Fibroblast of skin of right quadriceps (primary cell): ENCODE results near the gene TRPT1.

Experiments used
- DNase-seq: peaks from one replicate; pipeline ENCODE4 v3.0.0-alpha.2; 2013

TRPT1 gene

DNA sequence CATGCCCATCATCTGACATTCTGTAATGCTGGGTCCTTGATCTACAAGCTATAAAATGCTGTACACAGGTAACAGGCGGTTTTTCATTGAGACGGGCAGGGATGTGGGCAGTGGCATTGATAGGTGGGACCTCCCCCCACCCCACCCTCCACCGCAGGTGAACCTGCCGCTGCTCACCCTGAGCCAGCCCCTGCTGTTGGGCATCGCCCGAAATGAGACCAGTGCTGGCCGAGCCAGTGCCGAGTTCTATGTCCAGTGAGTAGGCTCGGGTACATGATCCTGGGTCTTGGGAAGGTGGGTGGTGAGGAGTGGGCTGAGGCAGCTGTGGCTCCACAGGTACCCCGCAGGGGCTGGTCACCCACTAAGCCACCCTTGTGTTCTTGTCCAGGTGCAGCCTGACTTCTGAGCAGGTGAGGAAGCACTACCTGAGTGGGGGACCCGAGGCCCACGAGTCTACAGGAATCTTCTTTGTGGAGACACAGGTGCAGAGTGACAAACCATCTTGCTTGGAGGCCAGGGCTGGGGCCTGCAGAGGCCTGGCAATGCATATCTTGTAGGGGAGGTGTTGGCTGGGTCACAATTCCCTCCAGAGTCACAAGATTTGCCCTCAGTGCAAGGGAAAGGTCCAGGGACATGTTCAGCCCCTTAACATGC is 3.2 kb upstream of the TRPT1 start:
- no peak for DNase-seq

GRCh38 chr11:64227405-64227956 is 1.5 kb upstream of the TRPT1 start:
- DNase-seq: no peak

DNA sequence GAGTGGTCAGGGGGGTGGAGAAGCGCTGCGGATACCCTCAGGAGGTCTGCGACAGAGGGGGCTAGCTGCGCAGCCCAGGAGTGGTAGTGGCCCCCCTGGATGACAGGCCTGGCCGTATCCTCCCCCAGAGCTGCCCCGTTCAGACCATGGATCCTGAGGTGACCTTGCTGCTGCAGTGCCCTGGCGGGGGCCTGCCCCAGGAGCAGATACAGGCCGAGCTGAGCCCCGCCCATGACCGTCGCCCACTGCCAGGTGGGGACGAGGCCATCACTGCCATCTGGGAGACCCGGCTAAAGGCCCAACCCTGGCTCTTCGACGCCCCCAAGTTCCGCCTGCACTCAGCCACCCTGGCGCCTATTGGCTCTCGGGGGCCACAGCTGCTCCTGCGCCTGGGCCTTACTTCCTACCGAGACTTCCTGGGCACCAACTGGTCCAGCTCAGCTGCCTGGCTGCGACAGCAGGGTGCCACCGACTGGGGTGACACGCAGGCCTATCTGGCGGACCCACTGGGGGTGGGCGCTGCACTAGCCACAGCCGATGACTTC is 593 bp upstream of the TRPT1 start:
- DNase-seq: no peak

- DNase-seq: no peak
Observed at GRCh38 chr11:64224891-64225607, 937 bp downstream of the TRPT1 start.

GRCh38 chr11:64224151-64224890 is 1.7 kb downstream of the TRPT1 start:
- DNase-seq: no peak

DNA sequence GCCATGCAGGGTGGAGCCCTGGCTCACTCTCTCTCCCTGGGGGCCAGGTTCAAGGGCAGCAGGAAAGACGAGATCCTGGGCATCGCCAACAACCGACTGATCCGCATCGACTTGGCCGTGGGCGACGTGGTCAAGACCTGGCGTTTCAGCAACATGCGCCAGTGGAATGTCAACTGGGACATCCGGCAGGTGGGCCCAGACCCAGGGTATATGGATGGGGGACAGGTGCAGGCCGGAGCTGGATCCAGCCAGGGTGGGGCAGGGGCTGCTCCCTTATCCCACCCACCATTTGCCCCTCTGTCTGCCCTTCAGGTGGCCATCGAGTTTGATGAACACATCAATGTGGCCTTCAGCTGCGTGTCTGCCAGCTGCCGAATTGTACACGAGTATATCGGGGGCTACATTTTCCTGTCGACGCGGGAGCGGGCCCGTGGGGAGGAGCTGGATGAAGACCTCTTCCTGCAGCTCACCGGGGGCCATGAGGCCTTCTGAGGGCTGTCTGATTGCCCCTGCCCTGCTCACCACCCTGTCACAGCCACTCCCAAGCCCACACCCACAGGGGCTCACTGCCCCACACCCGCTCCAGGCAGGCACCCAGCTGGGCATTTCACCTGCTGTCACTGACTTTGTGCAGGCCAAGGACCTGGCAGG is 2.9 kb downstream of the TRPT1 start:
- DNase-seq: no peak

GRCh38 chr11:64222651-64223000 is 3.4 kb downstream of the TRPT1 start:
- no peak for DNase-seq

GRCh38 chr11:64220798-64221197 is 5.2 kb downstream of the TRPT1 start:
- DNase-seq: no peak

DNA sequence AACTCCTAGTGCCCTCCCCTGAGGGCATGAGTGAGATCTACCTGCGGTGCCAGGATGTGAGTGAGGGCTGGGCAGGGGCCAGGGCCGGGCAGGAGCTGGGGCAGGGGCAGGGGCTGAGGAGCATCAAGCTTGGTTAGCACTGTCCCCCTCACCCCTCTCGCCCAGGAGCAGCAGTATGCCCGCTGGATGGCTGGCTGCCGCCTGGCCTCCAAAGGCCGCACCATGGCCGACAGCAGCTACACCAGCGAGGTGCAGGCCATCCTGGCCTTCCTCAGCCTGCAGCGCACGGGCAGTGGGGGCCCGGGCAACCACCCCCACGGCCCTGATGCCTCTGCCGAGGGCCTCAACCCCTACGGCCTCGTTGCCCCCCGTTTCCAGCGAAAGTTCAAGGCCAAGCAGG is 5.7 kb downstream of the TRPT1 start:
- no peak for DNase-seq

GRCh38 chr11:64219755-64220154 is 6.2 kb downstream of the TRPT1 start:
- DNase-seq: no peak

DNA sequence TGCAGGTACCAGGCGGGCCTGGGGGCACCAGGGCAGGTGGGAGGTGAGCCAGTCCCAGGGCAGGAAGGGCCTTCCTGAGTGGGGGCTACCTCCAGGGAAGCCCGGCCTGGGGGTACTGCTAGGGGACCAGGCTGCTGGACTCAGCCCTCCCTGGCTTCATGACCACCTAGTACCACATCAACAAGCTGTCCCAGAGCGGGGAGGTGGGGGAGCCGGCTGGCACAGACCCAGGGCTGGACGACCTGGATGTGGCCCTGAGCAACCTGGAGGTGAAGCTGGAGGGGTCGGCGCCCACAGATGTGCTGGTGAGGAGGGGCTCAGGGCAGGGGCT is 6.7 kb downstream of the TRPT1 start:
- DNase-seq: no peak

DNA sequence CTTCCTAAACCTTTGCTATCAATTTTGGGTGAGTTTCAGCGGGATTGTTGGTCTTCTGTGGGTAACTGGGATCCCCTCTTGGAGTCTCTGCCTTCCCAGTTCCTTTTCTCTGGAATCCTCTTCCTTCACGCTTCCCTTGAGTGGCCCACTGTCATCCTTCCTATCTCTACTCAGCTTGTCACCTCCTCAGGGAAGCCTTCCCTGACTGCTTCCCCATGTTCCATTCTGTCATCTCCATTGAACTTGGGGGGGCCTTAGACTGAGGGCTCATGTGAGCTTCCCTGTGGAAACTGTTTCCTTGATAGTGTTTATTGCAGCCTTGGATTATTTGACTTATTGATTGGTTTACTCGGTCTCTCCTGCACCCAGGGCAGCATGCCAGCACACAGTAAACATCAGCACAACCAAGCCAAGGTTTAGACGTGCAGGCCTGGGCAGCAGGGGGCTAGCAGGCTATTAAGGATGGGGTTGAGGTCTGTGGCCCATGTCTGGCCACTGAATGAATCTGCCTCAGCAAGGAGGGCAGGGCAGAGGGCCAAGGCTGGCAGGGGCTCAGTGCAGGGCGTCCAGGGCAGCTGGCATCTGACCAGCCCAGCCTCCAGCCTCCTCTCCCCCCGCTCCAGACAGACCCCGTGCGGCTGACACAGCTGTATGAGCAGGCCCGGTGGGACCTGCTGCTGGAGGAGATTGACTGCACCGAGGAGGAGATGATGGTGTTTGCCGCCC is 7.2 kb downstream of the TRPT1 start:
- no peak for DNase-seq

DNA sequence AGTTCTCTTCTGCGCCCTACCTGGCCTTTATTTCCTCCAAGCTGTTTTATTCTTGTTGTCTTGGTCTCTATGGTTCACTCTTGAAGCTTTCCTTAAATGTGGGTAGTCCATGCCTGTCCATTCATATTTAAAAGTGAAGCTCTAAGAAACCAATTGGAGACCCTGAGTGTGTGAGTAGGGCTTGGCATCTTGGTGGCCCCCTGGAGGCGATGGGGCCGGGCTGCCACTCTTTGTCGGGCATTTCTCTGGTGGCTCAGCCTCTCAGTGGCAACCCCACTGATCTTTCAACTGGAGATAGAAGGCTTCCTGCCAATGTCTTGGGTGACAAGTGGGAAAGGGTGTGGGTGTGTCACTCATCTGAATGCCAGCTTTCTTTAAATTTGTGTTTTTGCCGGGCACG is 9.1 kb downstream of the TRPT1 start:
- no peak for DNase-seq

- DNase-seq: no peak
Observed at GRCh38 chr11:64211181-64211872, 14.7 kb downstream of the TRPT1 start.

- no peak for DNase-seq
Observed at GRCh38 chr11:64210301-64211020, 15.5 kb downstream of the TRPT1 start.

DNA sequence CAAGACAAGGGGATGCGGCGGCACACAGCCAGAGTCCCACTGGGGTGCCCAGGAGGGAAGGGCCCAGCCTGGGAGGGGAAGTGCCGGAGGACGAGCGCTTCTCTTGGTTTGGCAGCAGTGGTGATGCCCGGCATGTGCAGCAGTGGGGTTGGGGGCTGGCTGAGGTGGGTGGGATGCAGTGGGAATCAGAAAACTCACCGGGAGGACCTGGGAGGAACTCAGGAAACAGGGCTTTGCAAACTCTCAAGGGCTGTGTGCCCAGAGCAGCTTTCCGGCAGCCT is 16.5 kb downstream of the TRPT1 start:
- DNase-seq: no peak

DNA sequence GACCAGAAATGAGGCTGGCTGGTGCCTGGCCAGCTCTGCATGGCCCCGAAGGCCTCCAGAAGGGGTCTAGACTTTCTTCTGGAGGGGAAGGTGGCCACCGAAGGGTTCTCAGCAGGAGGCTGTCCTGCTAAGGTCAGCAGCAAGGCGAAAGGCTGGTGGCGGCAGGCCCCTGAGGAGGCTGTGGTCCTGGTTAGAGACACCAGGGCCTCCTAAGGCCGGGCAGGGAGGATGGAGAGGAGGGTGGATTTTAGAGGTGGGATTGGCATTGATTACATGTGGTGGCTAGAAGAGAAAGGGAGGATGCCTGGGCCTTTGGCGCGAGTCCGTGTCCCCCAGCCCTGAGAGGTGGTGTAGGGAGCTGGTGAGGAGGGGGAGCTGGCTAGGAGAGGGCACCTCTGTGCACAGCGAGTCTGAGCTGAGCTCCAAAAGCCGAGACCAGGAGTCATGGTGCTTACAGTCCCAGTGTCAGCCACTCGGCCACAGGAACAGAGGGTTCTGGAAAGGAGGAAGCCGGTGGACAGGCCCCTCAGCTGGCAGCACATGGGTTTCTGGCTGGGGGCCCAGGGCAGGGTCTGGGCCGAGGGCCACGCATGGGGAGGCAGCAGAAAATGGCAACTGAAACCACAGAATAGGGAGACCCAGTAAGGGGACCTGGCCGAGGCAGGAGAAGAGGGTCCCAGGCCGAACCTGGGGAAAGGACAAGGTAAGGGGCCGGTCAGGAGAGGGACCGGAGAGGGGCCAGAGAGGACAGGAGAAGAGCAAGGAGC is 17.0 kb downstream of the TRPT1 start:
- DNase-seq: no peak

GRCh38 chr11:64208086-64208795 is 17.7 kb downstream of the TRPT1 start:
- no peak for DNase-seq

- DNase-seq: peak; percentile 80
Observed at GRCh38 chr11:64207256-64208085, 18.5 kb downstream of the TRPT1 start.
